HG03039 (cell line): ENCODE data around the gene KRTCAP2.

Experiments
- ATAC-seq: cut with Tn5 transposase; IDR thresholded peaks from one replicate; pipeline ENCODE4 v1.9.1; 2021; ENCODE audit warnings: mild to moderate bottlenecking, moderate library complexity; ENCODE audit not compliant: unreplicated experiment

The KRTCAP2 gene

GRCh38 chr1:155184835-155185782, 12.0 kb upstream of the KRTCAP2 start:
- ATAC-seq, result peak; percentile 64

GRCh38 chr1:155184351-155184811, 11.3 kb upstream of the KRTCAP2 start:
- no peak for ATAC-seq

- no peak for ATAC-seq
Measured at GRCh38 chr1:155183775-155184221, 10.7 kb upstream of the KRTCAP2 start.

- no peak for ATAC-seq
Measured at GRCh38 chr1:155182052-155182550, 9.0 kb upstream of the KRTCAP2 start.

- ATAC-seq, result no peak
Measured at GRCh38 chr1:155181371-155182051, 8.4 kb upstream of the KRTCAP2 start.

- no peak for ATAC-seq
Measured at GRCh38 chr1:155179112-155180031, 6.3 kb upstream of the KRTCAP2 start.

- ATAC-seq, result no peak
Measured at GRCh38 chr1:155178441-155179111, 5.5 kb upstream of the KRTCAP2 start.

GRCh38 chr1:155177918-155178281, 4.8 kb upstream of the KRTCAP2 start:
- no peak for ATAC-seq

GRCh38 chr1:155177192-155177917, 4.3 kb upstream of the KRTCAP2 start:
- ATAC-seq, result no peak

- ATAC-seq, result no peak
Measured at GRCh38 chr1:155176544-155177071, 3.5 kb upstream of the KRTCAP2 start.

GRCh38 chr1:155175927-155176371, 2.8 kb upstream of the KRTCAP2 start:
- ATAC-seq, result no peak

- ATAC-seq, result no peak
Measured at GRCh38 chr1:155175281-155175926, 2.3 kb upstream of the KRTCAP2 start.

- ATAC-seq, result no peak
Measured at GRCh38 chr1:155174324-155175280, 1.5 kb upstream of the KRTCAP2 start.

GRCh38 chr1:155173478-155174323, 597 bp upstream of the KRTCAP2 start, which contains the start of gene TRIM46:
TRIM46 (plus strand) TSS chr1:155173849; CDS start chr1:155173967, 118 bp downstream.
- no peak for ATAC-seq

- ATAC-seq, result peak; percentile 3
Measured at GRCh38 chr1:155171836-155172731, 1.0 kb downstream of the KRTCAP2 start.
